SH-SY5Y (cell line): ENCODE data around the gene MXI1.

Experiments used
- GATA2 ChIP-seq: IDR thresholded peaks from 2 replicates; pipeline ENCODE4 v1.6.1; 2011; ENCODE audit warnings: mild to moderate bottlenecking, low read depth, low read length
- GATA3 ChIP-seq: IDR thresholded peaks from 2 replicates; pipeline ENCODE4 v1.6.1; 2011; ENCODE audit warnings: low read depth, mild to moderate bottlenecking, low read length, moderate library complexity

DNA sequence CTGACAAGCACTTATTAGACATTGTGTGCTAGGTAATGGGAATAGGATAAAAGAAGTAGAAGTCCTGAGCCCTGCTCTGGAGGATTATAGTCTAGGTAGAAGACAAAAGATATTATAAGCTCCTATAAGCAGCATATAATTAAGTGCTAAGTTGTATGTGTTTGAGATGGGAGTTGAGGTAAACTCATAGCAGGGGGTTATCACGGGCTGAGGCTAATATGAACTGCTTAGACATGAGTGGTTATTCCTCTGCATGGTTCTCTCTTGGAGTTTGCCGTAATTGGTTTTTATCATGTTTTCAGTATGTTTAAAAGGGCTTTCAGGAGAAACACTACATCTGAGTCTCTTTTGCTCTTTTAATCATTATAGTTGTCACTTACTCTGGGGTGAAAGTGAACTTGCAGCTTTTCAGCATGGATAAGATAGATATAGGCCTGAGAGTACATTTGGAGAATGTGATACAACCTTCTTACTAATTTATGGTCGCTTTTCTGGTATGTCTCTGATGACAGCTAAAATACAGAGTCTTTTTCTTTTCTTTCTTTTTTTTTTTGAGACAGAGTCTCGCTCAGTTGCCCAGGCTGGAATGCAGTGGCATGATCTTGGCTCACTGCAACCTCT, 58.3 kb downstream of the MXI1 start:
- TF ChIP-seq GATA3, result no peak
- TF ChIP-seq GATA2, result no peak
